ENCODE results near the gene AP3B1.

DNA sequence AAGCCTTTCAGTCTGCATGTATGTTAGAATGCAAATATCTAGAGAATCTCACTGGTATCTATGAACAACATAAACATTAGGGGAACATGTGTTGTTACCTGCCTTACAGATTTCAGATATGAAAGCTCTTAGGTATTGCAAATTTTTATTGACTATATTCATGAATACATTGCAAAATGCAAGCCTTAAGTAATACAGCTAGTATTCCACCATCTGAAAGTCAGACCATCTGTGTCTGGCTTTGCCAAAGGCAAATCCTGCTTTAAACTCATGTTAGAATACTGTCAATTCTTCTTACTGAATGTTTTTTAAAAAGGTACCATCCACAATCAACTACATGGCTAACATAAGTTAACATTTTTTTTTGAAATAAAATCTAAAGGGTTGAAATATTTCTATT, 215.6 kb downstream of the AP3B1 start:
- TF ChIP-seq, protein P1, sequence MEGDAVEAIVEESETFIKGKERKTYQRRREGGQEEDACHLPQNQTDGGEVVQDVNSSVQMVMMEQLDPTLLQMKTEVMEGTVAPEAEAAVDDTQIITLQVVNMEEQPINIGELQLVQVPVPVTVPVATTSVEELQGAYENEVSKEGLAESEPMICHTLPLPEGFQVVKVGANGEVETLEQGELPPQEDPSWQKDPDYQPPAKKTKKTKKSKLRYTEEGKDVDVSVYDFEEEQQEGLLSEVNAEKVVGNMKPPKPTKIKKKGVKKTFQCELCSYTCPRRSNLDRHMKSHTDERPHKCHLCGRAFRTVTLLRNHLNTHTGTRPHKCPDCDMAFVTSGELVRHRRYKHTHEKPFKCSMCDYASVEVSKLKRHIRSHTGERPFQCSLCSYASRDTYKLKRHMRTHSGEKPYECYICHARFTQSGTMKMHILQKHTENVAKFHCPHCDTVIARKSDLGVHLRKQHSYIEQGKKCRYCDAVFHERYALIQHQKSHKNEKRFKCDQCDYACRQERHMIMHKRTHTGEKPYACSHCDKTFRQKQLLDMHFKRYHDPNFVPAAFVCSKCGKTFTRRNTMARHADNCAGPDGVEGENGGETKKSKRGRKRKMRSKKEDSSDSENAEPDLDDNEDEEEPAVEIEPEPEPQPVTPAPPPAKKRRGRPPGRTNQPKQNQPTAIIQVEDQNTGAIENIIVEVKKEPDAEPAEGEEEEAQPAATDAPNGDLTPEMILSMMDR (IDR thresholded peaks at IDR 0.05), result no peak
- TF ChIP-seq POLR2A (IDR thresholded peaks at IDR 0.05), result no peak
